ENCODE data around the gene GGTLC2.

DNA sequence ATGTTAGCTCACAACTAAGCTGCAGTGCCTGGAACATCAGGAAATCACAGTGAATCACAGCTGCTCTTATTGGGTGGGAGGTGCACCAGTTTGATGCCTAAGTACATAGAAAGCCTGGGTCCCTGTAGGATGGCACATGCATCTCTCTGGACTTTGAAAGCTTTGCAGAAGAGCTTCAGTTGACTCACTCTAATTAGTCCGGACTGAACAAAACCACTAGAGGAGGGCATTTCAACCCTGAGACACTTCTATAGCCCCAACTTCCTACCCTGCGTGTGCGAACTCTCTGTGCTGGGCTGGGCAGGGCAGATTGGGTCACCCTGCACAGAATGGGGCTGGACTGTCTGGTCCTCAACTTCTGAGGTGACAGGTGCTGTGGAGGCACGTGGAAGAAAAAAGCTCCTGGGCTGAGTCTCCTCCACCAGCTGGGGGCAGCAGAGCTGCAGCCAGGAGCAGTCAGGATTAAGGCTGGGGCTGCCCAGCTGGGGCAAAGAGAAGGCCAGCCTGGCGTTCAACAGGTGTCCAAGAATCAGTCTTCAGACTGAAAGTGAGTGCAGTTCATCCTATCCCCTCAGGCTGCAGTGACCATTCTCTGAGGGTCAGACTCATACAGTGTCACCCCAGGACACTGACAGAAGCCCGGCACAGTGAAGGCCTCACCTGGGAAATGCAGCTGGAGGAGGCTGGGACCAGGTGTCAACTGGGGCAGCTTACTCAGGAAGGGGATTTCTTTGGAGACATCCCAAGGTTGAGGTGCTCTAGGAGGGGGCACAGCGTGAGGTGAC is 22.1 kb downstream of the GGTLC2 start:
- TF ChIP-seq, protein P1, sequence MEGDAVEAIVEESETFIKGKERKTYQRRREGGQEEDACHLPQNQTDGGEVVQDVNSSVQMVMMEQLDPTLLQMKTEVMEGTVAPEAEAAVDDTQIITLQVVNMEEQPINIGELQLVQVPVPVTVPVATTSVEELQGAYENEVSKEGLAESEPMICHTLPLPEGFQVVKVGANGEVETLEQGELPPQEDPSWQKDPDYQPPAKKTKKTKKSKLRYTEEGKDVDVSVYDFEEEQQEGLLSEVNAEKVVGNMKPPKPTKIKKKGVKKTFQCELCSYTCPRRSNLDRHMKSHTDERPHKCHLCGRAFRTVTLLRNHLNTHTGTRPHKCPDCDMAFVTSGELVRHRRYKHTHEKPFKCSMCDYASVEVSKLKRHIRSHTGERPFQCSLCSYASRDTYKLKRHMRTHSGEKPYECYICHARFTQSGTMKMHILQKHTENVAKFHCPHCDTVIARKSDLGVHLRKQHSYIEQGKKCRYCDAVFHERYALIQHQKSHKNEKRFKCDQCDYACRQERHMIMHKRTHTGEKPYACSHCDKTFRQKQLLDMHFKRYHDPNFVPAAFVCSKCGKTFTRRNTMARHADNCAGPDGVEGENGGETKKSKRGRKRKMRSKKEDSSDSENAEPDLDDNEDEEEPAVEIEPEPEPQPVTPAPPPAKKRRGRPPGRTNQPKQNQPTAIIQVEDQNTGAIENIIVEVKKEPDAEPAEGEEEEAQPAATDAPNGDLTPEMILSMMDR (IDR thresholded peaks at IDR 0.05; ENCODE audit: low read depth, low read length), result peak; percentile 60
- TF ChIP-seq EZH2phosphoT487 (IDR thresholded peaks at IDR 0.05; ENCODE audit: low read depth), result no peak
